A549 (cell line): Measurements from ENCODE around the gene CSNK1D. TPM values are rescaled to one million over a fixed set of nuclear protein-coding genes. Genes with fewer than 3 reads are reported as not detected.

Source experiments
- ATAC-seq, 2 experiments: fragments of 200-7000 bp in 1 of 2; fragments of >200 bp in 1 of 2; cut with Nextera tagmentation in 1 of 2; cut with Tn5 transposase in 1 of 2; 3 replicates each; pipeline versions ENCODE4 v1.8.0 to v1.9.1; 2018 to 2020; ENCODE audit warnings: mild to moderate bottlenecking in 1 of 2, moderate library complexity in 1 of 2
- CTCF ChIA-PET: fragments of 300-600 bp; sonication (Branson Sonifier 250); formaldehyde crosslinking; extraction: SDS; loops from one replicate; lab custom pipeline; 2021; ENCODE audit warnings: antibody characterized with exemption, inconsistent platforms; lab: Yijun Ruan, JAX
- POLR2A ChIA-PET: fragments of 350-600 bp; formaldehyde crosslinking; extraction: SDS; loops from one replicate; lab custom pipeline; 2021; ENCODE audit warnings: antibody characterized with exemption, inconsistent platforms; lab: Yijun Ruan, JAX
- DNase-seq, 2 experiments: peaks; one replicate each; pipeline versions ENCODE4 v3.0.0 to v3.0.0-alpha.2; 2011 to 2016; ENCODE audit warnings: low read depth in 1 of 2, low spot score in 1 of 2
- FAIRE-seq: peaks from 2 replicates; lab custom pipeline; 2011; peaks lifted over from hg19 to GRCh38; lab: Jason Lieb, UNC
- H3K27ac ChIP-seq, 2 experiments: fragments of >200 bp; sonication (Bioruptor Twin); formaldehyde crosslinking; 3 replicates each; pipeline ENCODE4 v1.5.1; 2016 to 2017
- H3K4me1 ChIP-seq: fragments of >200 bp; sonication (Bioruptor Twin); formaldehyde crosslinking; 3 replicates; pipeline ENCODE4 v1.6.1; 2016
- H3K4me2 ChIP-seq: fragments of >200 bp; sonication (Bioruptor Twin); formaldehyde crosslinking; 3 replicates; pipeline ENCODE4 v1.6.1; 2016
- H3K4me3 ChIP-seq: fragments of >200 bp; sonication (Bioruptor Twin); formaldehyde crosslinking; 3 replicates; pipeline ENCODE4 v1.5.1; 2016
- H3K9me3 ChIP-seq: fragments of >200 bp; sonication (Bioruptor Twin); formaldehyde crosslinking; 3 replicates; pipeline ENCODE4 v1.6.1; 2016
- BHLHE40 ChIP-seq: IDR thresholded peaks from 2 replicates; pipeline ENCODE4 v1.6.1; 2012; ENCODE audit warnings: low read depth, low read length, inconsistent platforms
- CEBPB ChIP-seq, 2 experiments: fragments of >200 bp in 1 of 2; sonication (Bioruptor Twin) in 1 of 2; formaldehyde crosslinking in 1 of 2; IDR thresholded peaks; 2 replicates each; pipeline ENCODE4 v1.6.1; 2012 to 2016
- CHD2 ChIP-seq: fragments of 150-350 bp; IDR thresholded peaks from 2 replicates; pipeline ENCODE4 v1.6.1; 2014; ENCODE audit warnings: low read length; ENCODE audit not compliant: partially characterized antibody
- CHD4 ChIP-seq: fragments of 200-600 bp; sonication (generic); IDR thresholded peaks from 2 replicates; pipeline ENCODE4 v1.6.1; 2016; ENCODE audit warnings: antibody characterized with exemption, mild to moderate bottlenecking, borderline replicate concordance
- E2F6 ChIP-seq: IDR thresholded peaks from 2 replicates; pipeline ENCODE4 v1.6.1; 2012; ENCODE audit warnings: low read depth, borderline replicate concordance
- EHMT2 ChIP-seq: fragments of 200-600 bp; sonication (generic); IDR thresholded peaks from 2 replicates; pipeline ENCODE4 v1.6.1; 2016; ENCODE audit warnings: antibody characterized with exemption, low read depth, mild to moderate bottlenecking, moderate library complexity
- HOXA7 ChIP-seq: fragments of 250-450 bp; sonication (Bioruptor Pico); IDR thresholded peaks from 2 replicates; pipeline ENCODE4 v1.5.0; 2020; ENCODE audit warnings: mild to moderate bottlenecking, moderate library complexity
- HOXB5 ChIP-seq: fragments of 250-450 bp; sonication (Bioruptor Pico); IDR thresholded peaks from 2 replicates; pipeline ENCODE4 v1.5.0; 2020; ENCODE audit warnings: mild to moderate bottlenecking, moderate library complexity
- JUN ChIP-seq, 2 experiments: fragments of >200 bp; sonication (Bioruptor Twin); formaldehyde crosslinking; IDR thresholded peaks; 2 replicates in 1 of 2; 3 replicates in 1 of 2; pipeline ENCODE4 v1.6.1; 2016 to 2017
- MAX ChIP-seq: IDR thresholded peaks from 2 replicates; pipeline ENCODE4 v1.6.1; 2012
- NPAS2 ChIP-seq: fragments of 250-450 bp; sonication (Bioruptor Pico); IDR thresholded peaks from 2 replicates; pipeline ENCODE4 v1.8.0; 2022; ENCODE audit warnings: mild to moderate bottlenecking, moderate library complexity, borderline replicate concordance
- TFCP2L1 ChIP-seq: fragments of 250-450 bp; sonication (Bioruptor Pico); IDR thresholded peaks from 2 replicates; pipeline ENCODE4 v1.5.0; 2021; ENCODE audit warnings: mild to moderate bottlenecking
- ZSCAN20 ChIP-seq: fragments of 250-450 bp; sonication (Bioruptor Pico); IDR thresholded peaks from 2 replicates; pipeline ENCODE4 v1.8.0; 2022; ENCODE audit warnings: mild to moderate bottlenecking, moderate library complexity
- WGBS: methylation state at CpG from one replicate; pipeline ENCODE4 v1.1.6; 2017; ENCODE audit errors: missing lambda C conversion rate; 5-methylcytosine and 5-hydroxymethylcytosine counted together
- polyA plus RNA-seq, 4 experiments: library from polyadenylated mRNA; depleted of rRNA in 3 of 4; stranded (reverse); fragments of >200 nt; fragmentation: RNase III in 1 of 4; extraction: RNeasy Plus Mini Kit Qiagen cat#74134 plus additional on column Dnase treatment in 1 of 4; gene quantifications; 2 replicates in 3 of 4; 3 replicates in 1 of 4; pipeline ENCODE4 v1.2.3, GENCODE V29; 2011 to 2017
- TF ChIP-seq, protein P1 (sequence below): IDR thresholded peaks from 2 replicates; pipeline ENCODE4 v1.6.1; 2012

The CSNK1D gene
- polyA plus RNA-seq, 2 of the 4 experiments (the other 2 are of a cell fraction) = 130 to 163 TPM

DNA sequence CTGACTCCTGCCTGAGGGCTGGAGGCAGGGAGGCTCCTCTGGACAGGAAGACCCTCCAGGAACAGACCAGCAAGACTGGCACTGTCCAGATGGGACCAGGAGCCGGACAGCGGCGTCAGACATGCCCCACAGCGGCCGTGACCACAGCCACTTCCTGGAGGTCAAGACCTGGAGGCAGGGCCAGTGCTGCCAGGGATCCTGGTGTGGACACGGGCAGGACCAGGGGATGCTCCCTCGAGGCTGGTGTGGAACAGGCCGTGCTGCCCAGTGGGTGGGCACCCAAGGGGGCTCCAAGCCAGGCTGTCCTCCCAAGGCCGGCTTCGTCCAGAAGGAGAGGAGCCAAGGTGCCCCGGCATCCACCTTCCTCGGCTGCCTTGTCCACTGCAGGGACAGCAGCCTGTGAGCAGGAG, 56.4 kb downstream of the CSNK1D start:
- 68% methylated on average over 8 of the region's 12 CpGs for WGBS
- H3K27ac ChIP-seq = peak overlapping the region; percentile 96
- H3K9me3 ChIP-seq = no peaks in the 10 kb centered on the region
- no peak for DNase-seq
- CTCF ChIA-PET = interaction anchor here (1.5 to 4.8 kb wide), 3 partner anchors 9 to 19 kb away, joined by 3 to 38 read pairs (median 25); no protein-coding TSS in a partner anchor
- H3K4me3 ChIP-seq = no peak overlapping the region
- H3K4me1 ChIP-seq = peaks cover 57% of the 10 kb centered on the region
- 0 out of 2 replicates have a peak, but pooled peaks have one; percentile 16 for TF ChIP-seq TFCP2L1 (CRISPR knock-in tag)
- no peak for TF ChIP-seq HOXA7
- peak; percentile 30; the same call in 1 of the 2 replicates for TF ChIP-seq E2F6
- TF ChIP-seq, all 56 proteins: peak for 2
- H3K4me2 ChIP-seq = peak overlapping the region; percentile 63
- ATAC-seq = peak in 1 of 2 experiments; percentile 1; a peak in 2 of 6 replicates
- POLR2A ChIA-PET = no interaction called here
- FAIRE-seq = no peak

DNA sequence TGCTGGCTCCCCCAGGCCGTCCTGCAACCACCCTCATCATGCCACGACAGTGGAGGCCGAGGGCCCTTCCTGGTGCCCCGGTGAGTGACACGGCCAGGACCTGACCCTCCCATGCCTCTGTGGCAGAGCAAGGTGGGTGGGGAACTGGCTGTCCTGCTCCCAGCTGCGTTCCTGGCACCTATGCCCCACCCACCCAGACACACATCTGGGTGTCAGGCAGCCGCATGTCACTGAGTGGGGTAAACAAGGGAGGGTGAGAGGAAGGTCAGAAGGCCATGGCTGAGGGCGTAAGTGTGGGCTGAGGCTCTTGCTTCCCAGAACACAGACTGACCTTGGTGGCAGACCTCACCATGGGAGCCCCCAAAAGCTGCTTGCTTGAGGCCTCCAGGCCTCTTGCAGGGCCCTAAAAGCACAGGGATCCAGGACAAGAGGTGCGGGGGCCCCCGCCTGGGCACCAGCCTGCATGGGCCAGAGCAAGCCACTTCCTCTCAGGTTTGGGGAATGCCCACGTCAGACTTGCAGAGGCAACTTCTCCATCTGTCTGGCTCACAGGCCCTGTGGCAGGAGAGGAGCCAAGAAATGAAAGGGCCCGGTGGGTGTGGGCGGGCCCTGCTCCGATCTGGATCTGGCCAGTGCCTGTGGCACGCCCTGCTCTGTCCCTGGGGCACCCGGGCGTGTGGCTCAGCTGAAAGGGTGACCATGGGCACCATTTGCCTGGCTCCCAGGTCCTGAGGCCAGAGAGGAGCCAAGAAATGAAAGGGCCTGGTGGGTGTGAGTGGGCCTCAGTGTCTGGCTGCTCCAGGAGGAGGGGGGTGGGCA, 57.0 kb downstream of the CSNK1D start:
- DNase-seq (peak in 1 of 2 experiments; percentile 78), FAIRE-seq (no peak), ATAC-seq (peak; percentile 17 to 54; a peak in 5 of 6 replicates)
- Histone ChIP-seq H3K27ac (peak overlapping the region; percentile 96), H3K4me3 (no peak overlapping the region), H3K9me3 (no peaks in the 10 kb centered on the region), H3K4me2 (peak overlapping the region; percentile 63), H3K4me1 (peaks cover 62% of the 10 kb centered on the region)
- CTCF ChIA-PET = interaction anchor here (1.1 to 4.8 kb wide), 5 partner anchors 10 to 19 kb away, joined by 3 to 38 read pairs (median 4); partner anchors contain the start of gene SLC16A3
- POLR2A ChIA-PET = interaction anchor here (1.4 kb wide), 1 partner anchor 11 kb away, joined by 5 read pairs; no protein-coding TSS in a partner anchor
- TF ChIP-seq, protein P1, sequence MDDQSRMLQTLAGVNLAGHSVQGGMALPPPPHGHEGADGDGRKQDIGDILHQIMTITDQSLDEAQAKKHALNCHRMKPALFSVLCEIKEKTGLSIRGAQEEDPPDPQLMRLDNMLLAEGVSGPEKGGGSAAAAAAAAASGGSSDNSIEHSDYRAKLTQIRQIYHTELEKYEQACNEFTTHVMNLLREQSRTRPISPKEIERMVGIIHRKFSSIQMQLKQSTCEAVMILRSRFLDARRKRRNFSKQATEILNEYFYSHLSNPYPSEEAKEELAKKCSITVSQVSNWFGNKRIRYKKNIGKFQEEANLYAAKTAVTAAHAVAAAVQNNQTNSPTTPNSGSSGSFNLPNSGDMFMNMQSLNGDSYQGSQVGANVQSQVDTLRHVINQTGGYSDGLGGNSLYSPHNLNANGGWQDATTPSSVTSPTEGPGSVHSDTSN = no peak
- TF ChIP-seq MAX (0 out of 2 replicates have a peak, but pooled peaks have one; percentile 41), JUN (IDR thresholded peaks at IDR 0.05) (0 out of 5 replicates have a peak, but pooled peaks of 1 of the 2 experiments have one; percentile 35), HOXB5 (peak; percentile 56; the same call in 1 of the 2 replicates)
- WGBS = 31% methylated on average over 11 of the region's 17 CpGs

DNA sequence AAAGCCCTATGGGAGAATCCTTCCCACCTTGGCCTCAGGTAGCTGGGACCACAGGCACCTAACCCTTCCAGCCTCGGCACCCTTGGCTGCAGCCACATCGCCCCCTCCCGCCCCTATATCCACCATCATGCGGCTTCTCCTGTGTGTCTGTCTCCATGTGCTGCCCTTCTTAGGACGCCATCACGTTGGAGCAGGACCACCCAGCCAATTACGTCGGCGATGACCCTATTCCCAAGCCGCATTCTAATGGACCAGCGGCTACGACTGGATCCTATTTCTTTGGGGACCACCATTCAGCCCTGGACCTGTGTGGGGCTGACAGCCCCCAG, 57.6 kb downstream of the CSNK1D start:
- no peaks in the 10 kb centered on the region for H3K9me3 ChIP-seq
- H3K4me3 ChIP-seq = no peak overlapping the region
- peak overlapping the region; percentile 63 for H3K4me2 ChIP-seq
- DNase-seq = no peak
- ChIA-PET CTCF (interaction anchor here (1.1 to 4.8 kb wide), 6 partner anchors 10 to 186 kb away, joined by 3 to 38 read pairs (median 6); partner anchors contain the start of gene SLC16A3), POLR2A (interaction anchor here (1.4 kb wide), 1 partner anchor 10 kb away, joined by 5 read pairs; no protein-coding TSS in a partner anchor)
- peak overlapping the region; percentile 96 for H3K27ac ChIP-seq
- H3K4me1 ChIP-seq = peaks cover 63% of the 10 kb centered on the region
- no peak for FAIRE-seq
- 97% methylated on average over 11 of the region's 12 CpGs for WGBS
- TF ChIP-seq NPAS2 (CRISPR knock-in tag) (no peak), MAX (0 out of 2 replicates have a peak, but pooled peaks have one; percentile 7)
- no peak for ATAC-seq

DNA sequence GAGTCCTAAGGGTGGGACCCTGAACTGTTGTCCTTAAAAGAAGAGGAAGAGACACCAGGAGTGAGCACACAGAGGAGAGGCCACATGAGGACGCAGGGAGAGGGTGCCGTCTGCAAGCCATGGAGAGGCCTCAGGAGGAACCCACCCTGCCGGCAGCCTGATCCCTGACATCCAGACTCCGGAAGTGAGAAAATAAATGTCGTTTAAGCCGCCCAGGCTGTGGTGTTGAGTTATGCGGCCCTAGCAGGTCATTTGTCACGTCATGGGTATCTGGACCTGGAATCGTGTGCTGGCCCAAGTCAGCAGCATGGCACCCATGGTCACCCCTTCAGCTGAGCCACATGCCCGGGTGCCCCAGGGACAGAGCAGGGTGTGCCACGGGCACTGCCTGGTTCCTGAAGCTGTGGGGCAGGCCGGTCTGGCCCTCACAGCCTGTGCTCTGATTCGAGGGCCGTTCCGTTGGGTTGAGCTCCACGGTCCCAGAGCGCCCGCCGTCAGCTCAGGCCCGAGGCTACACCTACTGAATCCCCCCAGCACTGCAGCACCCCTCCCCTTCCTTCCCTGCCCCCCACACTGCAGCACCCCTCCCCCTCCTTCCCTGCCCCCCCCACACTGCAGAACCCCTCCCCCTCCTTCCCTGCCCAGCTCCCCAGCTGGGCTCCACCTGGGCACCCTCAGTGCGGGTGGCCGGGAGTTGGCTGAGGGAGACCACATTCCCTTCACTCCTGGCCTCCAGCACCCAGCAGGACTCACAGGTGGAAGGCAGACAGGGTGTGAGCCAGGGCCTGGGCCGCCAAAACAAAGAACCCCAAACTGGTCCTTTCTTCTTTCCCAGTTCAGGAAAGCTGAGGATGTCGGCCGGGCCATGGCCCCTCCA, 58.2 kb downstream of the CSNK1D start:
- TF ChIP-seq CEBPB (IDR thresholded peaks at IDR 0.05) = no peak
- TF ChIP-seq CHD2 = peak; percentile 24
- TF ChIP-seq JUN (IDR thresholded peaks at IDR 0.05) = peak in 1 of 2 experiments; percentile 35; a peak in 1 of 5 replicates
- no peak for TF ChIP-seq ZSCAN20 (CRISPR knock-in tag)
- TF ChIP-seq MAX = no peak
- TF ChIP-seq CHD4 = no peak
- no peak for TF ChIP-seq BHLHE40
- TF ChIP-seq EHMT2 = no peak
- TF ChIP-seq, all 56 proteins: peak for 2
- Histone ChIP-seq H3K9me3 (no peaks in the 10 kb centered on the region), H3K4me3 (no peak overlapping the region), H3K4me1 (peaks cover 63% of the 10 kb centered on the region), H3K4me2 (peak overlapping the region; percentile 63), H3K27ac (peak overlapping the region; percentile 96)
- WGBS = 84% methylated on average over 25 of the region's 25 CpGs
- ATAC-seq (no peak; a peak in 1 of 6 replicates), DNase-seq (peak; percentile 66 to 68), FAIRE-seq (no peak)
- ChIA-PET POLR2A (interaction anchor here (1.4 to 1.6 kb wide), 2 partner anchors 9 to 13 kb away, joined by 5 read pairs; partner anchors contain the start of gene SLC16A3), CTCF (interaction anchor here (1.0 to 4.8 kb wide), 7 partner anchors 10 to 185 kb away, joined by 3 to 38 read pairs (median 4); partner anchors contain the start of gene SLC16A3)
